Measurements from ENCODE around the gene RAB7B.
"Not testable (repeated sequence)": the region's sequence is repeated elsewhere in the genome, so short reads cannot be mapped to it uniquely, and the experiment has no call there.

RAB7B gene

GRCh38 chr1:205996641-205997040, 6.6 kb downstream of the RAB7B start:
- DNase-seq (ENCODE audit: low spot score): not testable (repeated sequence)

GRCh38 chr1:205994346-205994745, 8.8 kb downstream of the RAB7B start:
- DNase-seq (ENCODE audit: low spot score): peak; percentile 97

- no peak for DNase-seq (ENCODE audit: low spot score)
These were observed 10.1 kb downstream of the RAB7B start for GRCh38 chr1:205993068-205993467.

- DNase-seq (ENCODE audit: low spot score): no peak
These were observed 10.8 kb downstream of the RAB7B start for GRCh38 chr1:205992218-205992882.

- DNase-seq (ENCODE audit: low spot score): no peak
These were observed 12.0 kb downstream of the RAB7B start for GRCh38 chr1:205991237-205991636.

GRCh38 chr1:205990226-205990625, 13.0 kb downstream of the RAB7B start:
- no peak for DNase-seq (ENCODE audit: low spot score)

- no peak for DNase-seq (ENCODE audit: low spot score)
These were observed 13.4 kb downstream of the RAB7B start for GRCh38 chr1:205989786-205990185.

- DNase-seq (ENCODE audit: low spot score): no peak
These were observed 14.6 kb downstream of the RAB7B start for GRCh38 chr1:205988585-205988995.

GRCh38 chr1:205986861-205987260, 16.3 kb downstream of the RAB7B start:
- no peak for DNase-seq (ENCODE audit: low spot score)

- DNase-seq (ENCODE audit: low spot score): no peak
These were observed 16.9 kb downstream of the RAB7B start for GRCh38 chr1:205986292-205986691.

GRCh38 chr1:205985330-205986005, 17.7 kb downstream of the RAB7B start:
- DNase-seq (ENCODE audit: low spot score): no peak

- DNase-seq (ENCODE audit: low spot score): peak; percentile 67
These were observed 19.1 kb downstream of the RAB7B start for GRCh38 chr1:205983925-205984725.

GRCh38 chr1:205981257-205981656, 21.9 kb downstream of the RAB7B start:
- DNase-seq (ENCODE audit: low spot score): no peak

GRCh38 chr1:205980237-205980870, 22.8 kb downstream of the RAB7B start:
- DNase-seq (ENCODE audit: low spot score): no peak

- no peak for DNase-seq (ENCODE audit: low spot score)
These were observed 23.9 kb downstream of the RAB7B start for GRCh38 chr1:205979301-205979700.

- no peak for DNase-seq (ENCODE audit: low spot score)
These were observed 24.5 kb downstream of the RAB7B start for GRCh38 chr1:205978676-205979075.

- peak; percentile 84 for DNase-seq (ENCODE audit: low spot score)
These were observed 25.7 kb downstream of the RAB7B start for GRCh38 chr1:205977402-205978014.

- DNase-seq (ENCODE audit: low spot score): peak; percentile 23
These were observed 26.3 kb downstream of the RAB7B start for GRCh38 chr1:205976708-205977401.

- DNase-seq (ENCODE audit: low spot score): no peak
These were observed 27.2 kb downstream of the RAB7B start for GRCh38 chr1:205976036-205976435.

- DNase-seq (ENCODE audit: low spot score): no peak
These were observed 27.7 kb downstream of the RAB7B start for GRCh38 chr1:205975387-205975998.

GRCh38 chr1:205974712-205975111, 28.5 kb downstream of the RAB7B start:
- DNase-seq (ENCODE audit: low spot score): no peak
